WTC11 (cell line): Measurements from ENCODE around the gene PTPN2. TPM values are rescaled to one million over a fixed set of nuclear protein-coding genes. Genes with fewer than 3 reads are reported as not detected.

Experiments used
- ATAC-seq: fragments of 200-7000 bp; cut with Tn5 transposase; 2 replicates; pipeline ENCODE4 v1.10.0; 2021; ENCODE audit warnings: mild to moderate bottlenecking, moderate library complexity
- CTCF ChIA-PET: fragments of 300-600 bp; sonication (Branson Sonifier 250); formaldehyde crosslinking; loops from one replicate; lab custom pipeline; 2021; ENCODE audit warnings: antibody characterized with exemption; lab: Charles Lee
- POLR2A ChIA-PET: fragments of 350-600 bp; sonication (Branson Sonifier 250); formaldehyde crosslinking; loops from one replicate; lab custom pipeline; 2021; ENCODE audit warnings: antibody characterized with exemption; lab: Charles Lee
- DNase-seq: peaks from one replicate; pipeline ENCODE4 v3.0.0; 2021; ENCODE audit warnings: low spot score
- H3K27ac Mint-ChIP-seq: 2 replicates; pipeline ENCODE4 v1.8.0; 2021; ENCODE audit warnings: mixed read lengths
- H3K27me3 Mint-ChIP-seq: 2 replicates; pipeline ENCODE4 v1.8.0; 2021; ENCODE audit warnings: low read depth, mild to moderate bottlenecking, moderate library complexity, mixed read lengths
- H3K36me3 Mint-ChIP-seq: 2 replicates; pipeline ENCODE4 v1.8.0; 2021; ENCODE audit warnings: mixed read lengths
- H3K4me1 Mint-ChIP-seq: 2 replicates; pipeline ENCODE4 v1.8.0; 2022; ENCODE audit warnings: mixed read lengths
- H3K4me3 Mint-ChIP-seq: 2 replicates; pipeline ENCODE4 v1.8.0; 2021; ENCODE audit warnings: mild to moderate bottlenecking, moderate library complexity, mixed read lengths
- H3K9me3 Mint-ChIP-seq: 2 replicates; pipeline ENCODE4 v1.8.0; 2021; ENCODE audit warnings: mixed read lengths
- AFF4 ChIP-seq: sonication (generic); formaldehyde crosslinking; IDR thresholded peaks from 2 replicates; pipeline ENCODE4 v1.8.1; 2023; ENCODE audit warnings: mild to moderate bottlenecking, missing genetic modification reagents, borderline replicate concordance
- CREB1 ChIP-seq: sonication (generic); formaldehyde crosslinking; IDR thresholded peaks from 2 replicates; pipeline ENCODE4 v1.8.0; 2023; ENCODE audit warnings: mild to moderate bottlenecking, missing genetic modification reagents
- CREM ChIP-seq: sonication (generic); formaldehyde crosslinking; IDR thresholded peaks from 2 replicates; pipeline ENCODE4 v1.8.1; 2022; ENCODE audit warnings: mild to moderate bottlenecking, missing genetic modification reagents, moderate library complexity
- E2F1 ChIP-seq: sonication (generic); formaldehyde crosslinking; IDR thresholded peaks from 2 replicates; pipeline ENCODE4 v1.8.0; 2022; ENCODE audit warnings: mild to moderate bottlenecking, missing genetic modification reagents
- E2F5 ChIP-seq: sonication (generic); formaldehyde crosslinking; IDR thresholded peaks from 2 replicates; pipeline ENCODE4 v1.8.1; 2022; ENCODE audit warnings: mild to moderate bottlenecking, moderate library complexity, missing genetic modification reagents
- FOXP1 ChIP-seq: sonication (generic); formaldehyde crosslinking; IDR thresholded peaks from 2 replicates; pipeline ENCODE4 v1.8.0; 2022; ENCODE audit warnings: missing genetic modification reagents, mild to moderate bottlenecking, moderate library complexity, borderline replicate concordance
- FOXP4 ChIP-seq: sonication (generic); formaldehyde crosslinking; IDR thresholded peaks from 2 replicates; pipeline ENCODE4 v1.8.0; 2022; ENCODE audit warnings: mild to moderate bottlenecking, missing genetic modification reagents
- GTF2I ChIP-seq: fragments of 250-450 bp; sonication (Bioruptor Pico); conservative IDR thresholded peaks from 2 replicates; pipeline ENCODE4 v1.4.0; 2021; ENCODE audit warnings: mild to moderate bottlenecking
- MLX ChIP-seq: sonication (generic); formaldehyde crosslinking; IDR thresholded peaks from 2 replicates; pipeline ENCODE4 v1.8.1; 2023; ENCODE audit warnings: mild to moderate bottlenecking, missing genetic modification reagents, moderate library complexity
- NR3C1 ChIP-seq: sonication (generic); formaldehyde crosslinking; conservative IDR thresholded peaks from 2 replicates; pipeline ENCODE4 v1.8.1; 2023; ENCODE audit warnings: low read depth, mild to moderate bottlenecking, missing genetic modification reagents
- RORB ChIP-seq: fragments of 250-450 bp; sonication (Bioruptor Pico); IDR thresholded peaks from 2 replicates; pipeline ENCODE4 v1.9.0; 2021; ENCODE audit warnings: mild to moderate bottlenecking
- SMAD4 ChIP-seq: sonication (generic); formaldehyde crosslinking; IDR thresholded peaks from 2 replicates; pipeline ENCODE4 v1.8.0; 2022; ENCODE audit warnings: mild to moderate bottlenecking, missing genetic modification reagents
- STAT6 ChIP-seq: sonication (generic); formaldehyde crosslinking; conservative IDR thresholded peaks from 2 replicates; pipeline ENCODE4 v1.8.1; 2023; ENCODE audit warnings: mild to moderate bottlenecking, low read depth, missing genetic modification reagents, moderate library complexity
- USF1 ChIP-seq: sonication (generic); formaldehyde crosslinking; IDR thresholded peaks from 2 replicates; pipeline ENCODE4 v1.8.0; 2022; ENCODE audit warnings: mild to moderate bottlenecking, missing genetic modification reagents
- ZNF121 ChIP-seq: sonication (generic); formaldehyde crosslinking; IDR thresholded peaks from 2 replicates; pipeline ENCODE4 v1.8.0; 2023; ENCODE audit warnings: missing genetic modification reagents
- ZNF138 ChIP-seq: sonication (generic); formaldehyde crosslinking; conservative IDR thresholded peaks from 2 replicates; pipeline ENCODE4 v1.8.1; 2022; ENCODE audit warnings: mild to moderate bottlenecking, moderate library complexity, missing genetic modification reagents
- ZNF281 ChIP-seq: sonication (generic); formaldehyde crosslinking; IDR thresholded peaks from 2 replicates; pipeline ENCODE4 v1.8.0; 2023; ENCODE audit warnings: mild to moderate bottlenecking, missing genetic modification reagents
- ZNF512 ChIP-seq: sonication (generic); formaldehyde crosslinking; IDR thresholded peaks from 2 replicates; pipeline ENCODE4 v1.8.1; 2022; ENCODE audit warnings: missing genetic modification reagents, borderline replicate concordance
- total RNA-seq: library from RNA; stranded (reverse); gene quantifications from 3 replicates; pipeline ENCODE4 v1.2.3, GENCODE V29; 2021

The PTPN2 gene
- total RNA-seq, 1 experiment from 2014 or later = 37.7 TPM

GRCh38 chr18:12933327-12933726 lies 49.3 kb upstream of the PTPN2 start:
- ChIA-PET CTCF (interaction anchor here (0.8 to 2.4 kb wide), 15 partner anchors 10 to 539 kb away, joined by 3 to 56 read pairs (median 15); partner anchors contain the start of genes CEP192 and SEH1L), POLR2A (no interaction called here)
- no peak overlapping the region for H3K4me3 Mint-ChIP-seq
- no peaks in the 10 kb centered on the region for H3K9me3 Mint-ChIP-seq
- ATAC-seq (no peak), DNase-seq (no peak)
- peaks cover 6% of the 10 kb centered on the region for H3K4me1 Mint-ChIP-seq
- H3K27ac Mint-ChIP-seq = no peak overlapping the region
- no peaks in the 10 kb centered on the region for H3K36me3 Mint-ChIP-seq
- no peak for TF ChIP-seq NR3C1 (CRISPR knock-in tag)
- no peaks in the 10 kb centered on the region; the same call in 1 of the 2 replicates for H3K27me3 Mint-ChIP-seq

- DNase-seq (no peak), ATAC-seq (no peak)
- peaks cover 6% of the 10 kb centered on the region for H3K4me1 Mint-ChIP-seq
- H3K4me3 Mint-ChIP-seq = no peak overlapping the region
- CTCF ChIA-PET = no interaction called here
- POLR2A ChIA-PET = no interaction called here
- H3K9me3 Mint-ChIP-seq = no peaks in the 10 kb centered on the region
- H3K27ac Mint-ChIP-seq = no peak overlapping the region
- H3K27me3 Mint-ChIP-seq = no peaks in the 10 kb centered on the region
- H3K36me3 Mint-ChIP-seq = no peaks in the 10 kb centered on the region
- TF ChIP-seq FOXP4 (CRISPR knock-in tag) (no peak), E2F5 (CRISPR knock-in tag) (no peak), ZNF512 (CRISPR knock-in tag) (no peak), CREB1 (CRISPR knock-in tag) (no peak), GTF2I (CRISPR knock-in tag) (no peak), ZNF138 (CRISPR knock-in tag) (no peak), CREM (CRISPR knock-in tag) (no peak), STAT6 (CRISPR knock-in tag) (no peak), SMAD4 (CRISPR knock-in tag) (no peak), E2F1 (CRISPR knock-in tag) (no peak), FOXP1 (CRISPR knock-in tag) (no peak), USF1 (CRISPR knock-in tag) (no peak), MLX (CRISPR knock-in tag) (no peak), AFF4 (CRISPR knock-in tag) (no peak), RORB (no peak), ZNF121 (no peak), ZNF281 (CRISPR knock-in tag) (no peak)
These were observed 46.9 kb upstream of the PTPN2 start for GRCh38 chr18:12930908-12931307.
